Hematopoietic multipotent progenitor cell treated with erythropoietin and hydrocortisone succinate and interleukin-3 and kit ligand, for 8 days (in vitro differentiated cells): ENCODE data around the gene ORAI2.
A peak's percentile ranks its signal among the peaks of the same experiment; 100 is the strongest.
"Not testable (repeated sequence)": the region's sequence is repeated elsewhere in the genome, so short reads cannot be mapped to it uniquely, and the experiment has no call there.

ENCODE experiments used
- DNase-seq: peaks from one replicate; pipeline ENCODE4 v3.0.0-alpha.2; 2015

The ORAI2 gene

DNA sequence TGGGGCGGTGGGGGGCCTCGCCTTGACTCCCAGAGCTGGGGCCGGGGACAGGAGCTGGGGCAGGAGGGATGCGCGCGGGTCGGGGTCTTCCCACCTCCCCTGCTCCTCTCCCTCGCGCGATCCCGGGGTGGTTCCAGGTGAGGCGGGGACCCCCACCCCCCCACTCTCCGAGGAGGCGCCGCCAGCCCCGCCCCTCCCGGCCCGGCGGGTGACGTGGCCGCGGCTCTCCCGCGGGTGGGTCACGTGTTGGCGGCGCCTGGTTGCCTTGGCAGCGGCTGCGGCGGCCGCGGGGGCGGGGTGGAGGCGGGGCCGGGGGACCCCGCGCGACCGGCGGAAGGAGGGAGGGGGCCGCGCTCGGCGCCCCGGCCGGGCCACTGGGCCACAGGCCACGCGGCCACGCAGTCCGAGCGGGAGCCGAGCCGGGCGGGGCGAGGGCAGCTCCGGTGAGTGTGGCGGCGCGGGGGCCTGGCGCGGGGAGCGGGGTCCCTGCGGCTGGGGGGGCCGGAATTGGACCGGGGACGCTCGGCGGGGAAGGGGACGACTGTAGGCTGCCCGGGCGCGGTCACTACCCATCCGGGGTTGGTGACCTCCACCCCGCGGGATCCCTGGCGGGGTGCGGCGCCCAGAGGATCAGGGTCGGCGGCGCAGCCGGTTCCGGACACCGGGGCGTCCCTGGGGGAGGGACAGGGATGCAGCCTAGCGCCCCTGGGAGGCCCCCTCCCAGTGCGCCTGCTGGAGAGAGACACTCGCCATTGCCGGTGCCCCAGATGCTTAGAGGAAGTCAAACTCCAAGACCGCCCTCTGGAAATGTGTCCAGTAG lies at the start of gene ORAI2:
Gene ORAI2, plus strand, starts transcription at position 357 of the 820 bp plus-strand sequence. CDS start 5,382 bp downstream, outside the sequence.
- DNase-seq = peak; percentile 56

DNA sequence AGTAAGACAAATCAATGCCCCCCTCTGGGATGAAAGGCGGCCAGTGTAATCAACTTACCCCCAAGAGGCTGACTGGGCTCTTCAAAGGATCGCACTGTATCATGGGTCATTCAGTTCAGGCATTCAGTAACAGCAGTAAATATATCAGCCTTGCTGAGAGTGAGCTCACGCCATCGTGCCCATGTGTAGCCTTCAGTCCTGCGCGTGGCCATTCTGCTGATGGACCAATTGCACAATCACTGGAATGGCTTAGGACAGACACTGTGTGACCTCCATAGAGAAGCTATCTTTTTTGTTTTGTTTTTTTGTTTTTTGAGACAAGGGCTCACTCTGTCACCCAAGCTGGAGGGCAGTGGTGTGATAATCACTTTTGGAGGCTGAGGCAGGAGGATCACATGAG lies 46.3 kb upstream of the ORAI2 start:
- no peak for DNase-seq

GRCh38 chr7:102389810-102390209 lies 43.6 kb upstream of the ORAI2 start:
- DNase-seq = no peak

DNA sequence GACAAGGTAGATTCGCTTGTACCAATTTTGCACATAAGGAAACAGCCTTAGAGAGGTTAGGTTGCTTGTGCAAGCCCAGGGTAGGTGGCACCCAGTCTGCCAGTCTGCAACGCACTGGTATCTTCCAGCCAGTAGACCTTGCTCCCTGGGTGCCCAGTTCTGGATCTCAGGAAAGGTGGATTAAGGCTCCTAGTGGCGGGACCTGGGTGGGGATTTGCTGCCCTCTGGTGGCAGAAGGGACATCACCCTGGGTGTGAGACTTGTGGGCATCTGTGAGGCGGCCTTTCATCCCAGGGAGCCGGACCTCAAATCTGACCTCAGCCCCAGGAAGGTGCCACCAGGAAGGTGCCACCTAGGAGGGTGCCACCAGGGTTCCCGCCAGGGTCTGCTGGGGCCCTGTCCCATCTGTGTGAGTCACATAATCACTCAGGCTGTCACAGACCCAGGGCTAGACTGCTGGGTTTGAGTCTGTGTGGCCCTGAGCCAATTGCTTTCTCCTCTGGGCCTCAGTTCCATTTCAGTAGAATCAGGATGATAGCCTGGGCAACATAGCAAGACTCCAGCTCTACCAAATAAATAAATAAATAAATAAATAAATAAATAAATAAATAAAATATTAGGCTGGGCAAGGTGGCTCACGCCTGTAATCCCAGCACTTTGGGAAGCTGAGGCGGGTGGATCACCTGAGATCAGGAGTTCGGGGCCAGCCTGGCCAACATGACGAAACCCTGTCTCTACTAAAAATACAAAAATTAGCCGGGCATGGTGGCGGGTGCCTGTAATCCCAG lies 42.5 kb upstream of the ORAI2 start:
- DNase-seq = peak; percentile 78

DNA sequence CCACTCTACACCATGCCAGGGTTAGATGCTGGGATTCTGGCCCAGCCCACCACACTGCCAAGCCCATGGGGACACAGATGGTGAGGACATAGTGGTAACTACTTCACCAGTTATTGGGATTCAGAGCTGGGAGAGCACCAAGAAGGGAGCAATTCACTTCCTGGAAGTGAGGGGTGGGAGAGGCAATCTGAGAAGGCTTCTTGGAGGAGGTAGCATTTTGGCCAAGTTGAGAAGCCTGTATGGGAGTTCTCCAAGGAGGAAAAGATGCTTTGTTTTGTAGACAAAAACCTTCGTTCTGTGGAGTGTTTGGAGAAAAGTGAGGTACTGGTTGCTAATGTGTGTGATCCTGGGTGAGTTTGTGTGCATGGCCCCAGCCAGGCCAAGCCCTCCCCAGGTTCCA lies 41.0 kb upstream of the ORAI2 start:
- no peak for DNase-seq

DNA sequence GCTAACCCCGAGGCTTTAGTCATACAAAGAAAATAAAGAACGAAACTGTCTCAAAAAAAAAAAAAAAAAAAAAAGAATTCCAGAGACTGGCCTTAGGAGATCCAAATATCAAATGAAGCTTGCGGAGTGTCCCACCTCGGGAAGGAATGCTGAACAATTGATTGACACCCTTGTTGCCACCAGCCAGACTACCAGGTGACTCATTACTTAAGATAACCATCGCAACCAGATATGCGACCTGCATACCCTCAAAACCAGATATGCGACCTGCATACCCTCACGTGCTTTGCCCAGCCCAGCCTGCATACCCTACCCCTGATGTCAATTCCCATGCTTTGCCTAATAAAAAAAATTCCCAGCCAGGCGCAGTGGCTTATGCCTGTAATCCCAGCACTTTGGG lies 39.9 kb upstream of the ORAI2 start:
- no peak for DNase-seq

DNA sequence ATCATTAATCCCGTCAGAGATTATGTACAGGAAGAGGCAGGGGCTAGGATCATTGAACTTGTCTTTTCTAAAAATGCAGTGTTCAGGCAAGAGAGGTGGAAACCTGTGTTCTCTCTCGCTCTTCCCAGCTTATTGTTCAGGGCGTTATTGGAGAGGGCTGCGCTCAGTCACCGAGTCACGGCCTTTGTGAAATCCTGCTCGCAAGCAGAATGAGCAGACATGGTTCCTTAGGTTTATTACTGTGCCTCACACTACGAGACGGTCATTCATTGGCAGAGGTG lies 37.8 kb upstream of the ORAI2 start:
- DNase-seq = no peak

GRCh38 chr7:102395873-102396709 lies 37.3 kb upstream of the ORAI2 start, which contains the start of gene PRKRIP1:
PRKRIP1 (plus strand) TSS chr7:102396363; CDS start chr7:102396412, 49 bp downstream.
- DNase-seq = peak; percentile 83

DNA sequence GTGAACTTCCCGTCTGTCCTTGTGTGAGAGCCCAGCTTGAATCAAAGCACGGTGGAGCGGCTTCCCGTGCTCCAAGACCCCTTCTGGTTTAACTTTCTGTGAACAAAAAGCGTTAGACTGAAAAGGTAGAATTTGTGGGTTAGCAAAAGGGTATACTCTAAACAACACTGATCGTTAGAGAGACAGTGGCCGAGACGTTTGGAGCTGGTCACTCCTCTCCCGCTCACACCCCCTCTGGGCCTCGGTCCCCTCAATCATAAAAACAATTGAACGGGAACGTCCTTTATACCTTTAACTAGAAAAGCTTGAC lies 36.7 kb upstream of the ORAI2 start:
- DNase-seq = no peak

- no peak for DNase-seq
Observed at GRCh38 chr7:102398543-102398942, 34.8 kb upstream of the ORAI2 start.

- DNase-seq = no peak
Observed at GRCh38 chr7:102400360-102400759, 33.0 kb upstream of the ORAI2 start.

DNA sequence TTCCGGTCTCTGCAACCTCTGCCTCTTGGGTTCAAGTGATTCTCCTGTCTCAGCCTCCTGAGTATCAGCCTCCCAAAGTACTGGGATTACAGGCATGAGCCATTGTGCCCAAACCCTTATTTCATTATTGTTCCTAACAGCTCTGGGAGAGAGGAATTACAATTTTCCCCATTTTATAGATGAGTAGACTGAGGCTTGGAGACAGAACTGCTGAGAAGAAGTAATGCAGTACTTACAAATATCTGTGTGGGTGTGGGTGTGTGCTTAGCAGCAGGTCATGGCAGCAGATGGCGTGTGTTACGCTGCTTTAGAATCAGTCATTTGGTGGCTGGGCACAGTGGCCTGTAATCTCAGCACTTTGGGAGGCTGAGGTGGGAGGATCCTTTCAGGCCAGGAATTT lies 29.8 kb upstream of the ORAI2 start:
- DNase-seq = no peak

DNA sequence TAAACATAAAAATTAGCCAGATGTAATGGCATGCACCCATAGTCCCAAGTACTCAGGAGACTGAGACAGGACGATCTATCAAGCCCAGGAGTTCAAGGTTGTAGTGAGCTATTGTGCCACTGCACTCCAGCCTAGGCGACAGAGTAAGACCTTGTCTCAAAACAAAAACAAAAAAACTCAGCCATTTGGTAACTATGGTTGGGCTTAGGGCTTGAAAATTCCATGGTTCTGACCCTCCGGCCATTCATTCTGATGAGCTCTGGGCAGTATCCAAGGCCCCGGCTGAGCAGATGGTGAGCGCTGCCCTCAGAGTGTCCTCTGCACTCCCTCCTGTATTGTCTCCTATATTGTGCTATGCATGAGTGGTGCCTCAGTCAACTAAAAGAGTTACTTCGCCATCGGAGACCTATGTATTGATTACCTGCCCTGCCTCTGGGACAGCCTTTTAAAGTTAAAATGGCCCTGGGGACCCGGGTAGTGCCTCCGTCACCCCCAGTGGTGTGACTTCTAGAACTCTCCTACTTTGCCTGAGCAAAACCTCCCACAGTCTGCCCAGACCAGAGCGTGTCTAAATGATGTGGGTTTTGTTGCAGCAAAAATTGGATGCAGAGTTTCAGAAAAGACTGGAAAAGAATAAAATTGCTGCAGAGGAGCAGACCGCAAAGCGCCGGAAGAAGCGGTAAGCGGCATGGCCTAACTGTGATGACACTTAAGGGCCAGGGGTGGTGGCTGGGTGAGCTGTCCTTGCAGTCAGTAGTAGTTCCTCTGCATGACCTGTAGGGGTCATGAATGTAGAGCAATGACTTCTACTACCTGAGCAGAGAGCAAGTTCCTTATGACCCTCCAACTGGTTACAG lies 29.1 kb upstream of the ORAI2 start:
- DNase-seq = peak; percentile 74

DNA sequence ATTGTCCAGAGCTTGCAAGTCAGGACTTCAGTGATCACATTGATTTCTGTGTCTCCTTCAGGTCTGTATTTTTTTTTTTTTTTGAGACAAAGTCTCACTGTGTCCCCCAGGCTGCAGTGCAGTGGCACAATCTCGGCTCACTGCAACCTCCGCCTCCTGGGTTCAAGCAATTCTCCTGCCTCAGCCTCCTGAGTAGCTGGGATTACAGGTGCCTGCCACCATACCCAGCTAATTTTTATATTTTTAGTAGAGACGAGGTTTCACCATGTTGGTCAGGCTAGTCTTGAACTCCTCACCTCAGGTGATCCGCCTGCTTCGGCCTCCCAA lies 28.6 kb upstream of the ORAI2 start:
- DNase-seq = not testable (repeated sequence)

- DNase-seq = no peak
Observed at GRCh38 chr7:102407910-102408309, 25.5 kb upstream of the ORAI2 start.

GRCh38 chr7:102408530-102408929 lies 24.8 kb upstream of the ORAI2 start:
- not testable (repeated sequence) for DNase-seq

- no peak for DNase-seq
Observed at GRCh38 chr7:102409340-102409739, 24.0 kb upstream of the ORAI2 start.

GRCh38 chr7:102410123-102410522 lies 23.3 kb upstream of the ORAI2 start:
- no peak for DNase-seq

DNA sequence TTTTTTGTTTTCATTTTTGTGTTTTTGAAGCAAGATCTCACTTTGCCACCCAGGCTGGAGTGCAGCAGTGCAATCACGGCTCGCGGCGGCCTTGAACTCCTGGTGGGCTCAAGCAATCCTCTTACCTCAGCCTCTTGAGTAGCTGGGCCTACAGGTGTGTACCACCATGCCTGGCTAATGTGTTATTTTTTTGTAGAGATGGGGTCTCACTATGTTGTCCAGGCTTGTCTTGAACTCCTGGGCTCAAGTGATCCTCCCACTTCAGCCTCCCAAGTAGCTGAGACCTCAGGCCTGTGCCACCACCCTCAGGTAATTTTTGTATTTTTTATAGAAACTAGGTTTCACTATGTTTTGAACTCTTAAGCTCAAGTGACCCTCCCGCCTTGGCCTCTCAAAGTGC lies 22.5 kb upstream of the ORAI2 start:
- no peak for DNase-seq

- DNase-seq = peak; percentile 73
Observed at GRCh38 chr7:102412548-102412947, 20.8 kb upstream of the ORAI2 start.

GRCh38 chr7:102413091-102413490 lies 20.3 kb upstream of the ORAI2 start:
- no peak for DNase-seq

DNA sequence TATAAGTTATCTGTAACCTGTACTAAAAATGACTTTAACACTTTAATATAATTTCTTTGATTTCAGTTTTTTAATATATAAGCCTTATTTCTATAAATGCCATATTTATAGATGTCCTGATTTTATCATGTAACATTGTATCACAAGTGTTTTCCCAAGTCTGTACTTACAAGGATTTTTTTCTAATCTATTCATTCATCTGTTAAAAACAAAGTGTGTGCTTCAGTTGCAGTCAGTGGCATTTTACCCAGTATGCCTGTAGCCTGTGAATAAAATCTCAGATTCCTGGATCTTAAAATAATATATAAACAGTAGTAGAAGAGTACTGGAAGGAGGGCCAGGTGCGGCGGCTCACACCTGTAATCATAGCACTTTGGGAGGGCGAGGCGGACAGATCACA lies 19.8 kb upstream of the ORAI2 start:
- no peak for DNase-seq
